ENCODE results near the gene TUBB4A. TPM values are rescaled to one million over a fixed set of nuclear protein-coding genes. Genes with fewer than 3 reads are reported as not detected.
A peak's percentile ranks its signal among the peaks of the same experiment; 100 is the strongest.

TUBB4A gene
- total and polyA plus RNA-seq, 9 of the 15 experiments (the other 6 are each of a cell fraction or from before 2014, with no cell fraction given): 0.14 to 7.0 (median 0.75) TPM

GRCh38 chr19:6516659-6517291, 14.7 kb upstream of the TUBB4A start (continued):
- peak; percentile 53 for TF ChIP-seq ETS1 (conservative IDR thresholded peaks at IDR 0.05; ENCODE audit: control insufficient read depth, low read depth, low read length)
- TF ChIP-seq BRF2 (IDR thresholded peaks at IDR 0.05; ENCODE audit: borderline replicate concordance, insufficient read depth, insufficient read length): no peak
- TF ChIP-seq PURB (CRISPR knock-in tag; IDR thresholded peaks at IDR 0.05; ENCODE audit: low read depth): no peak
- no peak for TF ChIP-seq ZNF609 (CRISPR knock-in tag; IDR thresholded peaks at IDR 0.05; ENCODE audit: borderline replicate concordance)
- peak in 1 of 2 experiments; percentile 64; a peak in 1 of 4 replicates for TF ChIP-seq KDM1A (IDR thresholded peaks at IDR 0.05)
- peak; percentile 49; the same call in 1 of the 2 replicates for TF ChIP-seq GATAD2A (IDR thresholded peaks at IDR 0.05)
- TF ChIP-seq GABPB1 (CRISPR knock-in tag; IDR thresholded peaks at IDR 0.05): peak; percentile 90
- peak; percentile 88 for TF ChIP-seq ETV1 (tag; conservative IDR thresholded peaks at IDR 0.05; ENCODE audit: low read depth)
- TF ChIP-seq ZBTB11 (CRISPR knock-in tag; IDR thresholded peaks at IDR 0.05): peak in 2 of 3 experiments; percentile 53 to 91; a peak in 3 of 6 replicates
- peak; percentile 44; the same call in 1 of the 2 replicates for TF ChIP-seq ELF4 (CRISPR knock-in tag; IDR thresholded peaks at IDR 0.05)
- TF ChIP-seq MLX (CRISPR knock-in tag; conservative IDR thresholded peaks at IDR 0.05): no peak
- no peak for TF ChIP-seq COPS2 (conservative IDR thresholded peaks at IDR 0.05)
